Placental pericyte (primary cell): ENCODE results near the gene TRAP1. TPM values are rescaled to one million over a fixed set of nuclear protein-coding genes. Genes with fewer than 3 reads are reported as not detected.

Experiments used
- total RNA-seq: library from RNA; depleted of rRNA; stranded (reverse); fragments of >200 nt; gene quantifications from 2 replicates; pipeline ENCODE4 v1.2.3, GENCODE V29; 2012

Gene TRAP1
- 96.3 and 98.8 TPM in 2 replicates for total RNA-seq

GRCh38 chr16:3717235-3718018, at the start of gene TRAP1:
Gene TRAP1, minus strand, starts transcription at chr16:3717524. Its CDS starts 16 bp downstream, at chr16:3717508.

GRCh38 chr16:3654249-3654991, 62.9 kb downstream of the TRAP1 start, which contains the start of gene DNASE1:
Gene DNASE1, plus strand, starts transcription at chr16:3654691. Its CDS starts 683 bp downstream, at chr16:3655374.

GRCh38 chr16:3611146-3611975, 106.0 kb downstream of the TRAP1 start, which contains the start of gene SLX4:
Gene SLX4, minus strand, starts transcription at chr16:3611606. Its CDS starts 2,642 bp downstream, at chr16:3608964.

Other genes with a start within 250 kb of the TRAP1 start
- not detected in 2 replicates for gene C16orf90, start 222.0 kb downstream of the TRAP1 start, total RNA-seq
- 11.0 and 20.8 TPM in 2 replicates for gene CLUAP1, start 216.5 kb downstream of the TRAP1 start, total RNA-seq
- not detected in 2 replicates for gene NLRC3, start 140.1 kb downstream of the TRAP1 start, total RNA-seq
- gene SLX4, start 105.9 kb downstream of the TRAP1 start, total RNA-seq = 2.8 and 9.7 TPM in 2 replicates
- 15.8 and 17.5 TPM in 2 replicates for gene DNASE1, start 62.8 kb downstream of the TRAP1 start, total RNA-seq
- 28.8 and 36.5 TPM in 2 replicates for gene CREBBP, start 163.2 kb upstream of the TRAP1 start, total RNA-seq